ENCODE data around the gene HERC3.

HERC3 gene

GRCh38 chr4:88661739-88662138 lies 69.5 kb downstream of the HERC3 start:
- no peak for DNase-seq

- DNase-seq, result no peak
Measured at GRCh38 chr4:88672987-88673386, 80.7 kb downstream of the HERC3 start.

GRCh38 chr4:88673886-88674285 lies 81.6 kb downstream of the HERC3 start:
- no peak for DNase-seq

GRCh38 chr4:88674565-88674964 lies 82.3 kb downstream of the HERC3 start:
- DNase-seq, result no peak

GRCh38 chr4:88674979-88675378 lies 82.7 kb downstream of the HERC3 start:
- DNase-seq, result no peak

- DNase-seq, result no peak
Measured at GRCh38 chr4:88675543-88675942, 83.3 kb downstream of the HERC3 start.

- no peak for DNase-seq
Measured at GRCh38 chr4:88681209-88681608, 88.9 kb downstream of the HERC3 start.

GRCh38 chr4:88690355-88690754 lies 98.1 kb downstream of the HERC3 start:
- DNase-seq, result no peak

GRCh38 chr4:88693792-88694191 lies 101.5 kb downstream of the HERC3 start:
- DNase-seq, result no peak

- DNase-seq, result no peak
Measured at GRCh38 chr4:88696630-88697029, 104.3 kb downstream of the HERC3 start.

- DNase-seq, result no peak
Measured at GRCh38 chr4:88697141-88697540, 104.9 kb downstream of the HERC3 start.

- peak; percentile 17 for DNase-seq
Measured at GRCh38 chr4:88697588-88698329, 105.5 kb downstream of the HERC3 start, which contains the start of gene NAP1L5. Gene NAP1L5, minus strand, starts transcription at chr4:88697829. Its CDS starts 75 bp downstream, at chr4:88697754.

- no peak for DNase-seq
Measured at GRCh38 chr4:88698519-88698918, 106.2 kb downstream of the HERC3 start.

GRCh38 chr4:88702782-88703181 lies 110.5 kb downstream of the HERC3 start:
- DNase-seq, result no peak

GRCh38 chr4:88705223-88705622 lies 112.9 kb downstream of the HERC3 start:
- DNase-seq, result no peak

GRCh38 chr4:88705805-88706492 lies 113.7 kb downstream of the HERC3 start:
- DNase-seq, result no peak

GRCh38 chr4:88706574-88706973 lies 114.3 kb downstream of the HERC3 start:
- no peak for DNase-seq

- DNase-seq, result no peak
Measured at GRCh38 chr4:88709989-88710388, 117.7 kb downstream of the HERC3 start.

- no peak for DNase-seq
Measured at GRCh38 chr4:88713782-88714181, 121.5 kb downstream of the HERC3 start.

- DNase-seq, result no peak
Measured at GRCh38 chr4:88718098-88718497, 125.8 kb downstream of the HERC3 start.

GRCh38 chr4:88719381-88719780 lies 127.1 kb downstream of the HERC3 start:
- no peak for DNase-seq

GRCh38 chr4:88720451-88721428 lies 128.5 kb downstream of the HERC3 start:
- DNase-seq, result no peak

GRCh38 chr4:88722276-88722780 lies 130.0 kb downstream of the HERC3 start:
- no peak for DNase-seq

Data from DMS79 treated with DMSO at 0.1 percent for 48 hours (cell line).